ENCODE data around the gene SLC16A12. TPM values are rescaled to one million over a fixed set of nuclear protein-coding genes. Genes with fewer than 3 reads are reported as not detected.

Gene SLC16A12
- total and polyA plus RNA-seq, 11 donors: 1.7 to 6.6 (median 2.9) TPM

DNA sequence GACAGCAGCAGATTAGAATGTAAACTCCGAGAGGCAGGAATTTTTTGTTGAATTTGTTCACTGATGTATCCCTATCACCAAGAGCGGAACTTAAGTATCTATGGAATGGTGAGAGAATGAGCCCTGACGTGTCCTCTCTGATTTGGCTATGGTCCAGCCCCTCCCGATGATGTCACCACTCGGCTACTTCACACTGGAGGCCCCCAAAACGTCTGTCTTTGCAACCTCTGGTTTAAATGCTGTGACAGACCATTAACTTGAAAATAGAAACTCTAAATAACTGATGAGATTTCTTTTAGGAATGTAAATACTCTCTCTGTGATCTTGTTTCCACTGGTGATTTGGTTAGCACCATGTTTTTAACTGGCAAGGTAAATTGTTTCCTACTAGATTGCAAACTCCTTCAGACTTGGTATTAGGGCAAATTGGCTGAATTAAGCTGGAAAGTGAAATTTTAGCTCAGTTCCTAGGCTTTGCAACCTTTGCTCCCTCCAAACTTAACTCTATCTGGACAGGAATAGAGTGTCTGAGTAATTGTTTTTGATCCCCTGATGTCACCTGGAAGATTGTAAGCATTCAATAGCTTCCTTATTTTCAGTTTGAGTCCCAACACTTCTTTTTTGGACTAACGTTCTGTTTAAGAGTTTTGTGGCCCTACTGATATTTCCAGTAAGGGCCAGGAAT, 19.1 kb downstream of the SLC16A12 start:
- 15 to 20% (median 19%) methylated on average over 7 of the region's 7 CpGs for WGBS, 4 donors
- DNase-seq (peak; percentile 61 to 83 (median 77)), ATAC-seq (peak; percentile 34 to 75 (median 65))
- no peak for TF ChIP-seq POLR2A (IDR thresholded peaks at IDR 0.05)
- TF ChIP-seq, protein P1, sequence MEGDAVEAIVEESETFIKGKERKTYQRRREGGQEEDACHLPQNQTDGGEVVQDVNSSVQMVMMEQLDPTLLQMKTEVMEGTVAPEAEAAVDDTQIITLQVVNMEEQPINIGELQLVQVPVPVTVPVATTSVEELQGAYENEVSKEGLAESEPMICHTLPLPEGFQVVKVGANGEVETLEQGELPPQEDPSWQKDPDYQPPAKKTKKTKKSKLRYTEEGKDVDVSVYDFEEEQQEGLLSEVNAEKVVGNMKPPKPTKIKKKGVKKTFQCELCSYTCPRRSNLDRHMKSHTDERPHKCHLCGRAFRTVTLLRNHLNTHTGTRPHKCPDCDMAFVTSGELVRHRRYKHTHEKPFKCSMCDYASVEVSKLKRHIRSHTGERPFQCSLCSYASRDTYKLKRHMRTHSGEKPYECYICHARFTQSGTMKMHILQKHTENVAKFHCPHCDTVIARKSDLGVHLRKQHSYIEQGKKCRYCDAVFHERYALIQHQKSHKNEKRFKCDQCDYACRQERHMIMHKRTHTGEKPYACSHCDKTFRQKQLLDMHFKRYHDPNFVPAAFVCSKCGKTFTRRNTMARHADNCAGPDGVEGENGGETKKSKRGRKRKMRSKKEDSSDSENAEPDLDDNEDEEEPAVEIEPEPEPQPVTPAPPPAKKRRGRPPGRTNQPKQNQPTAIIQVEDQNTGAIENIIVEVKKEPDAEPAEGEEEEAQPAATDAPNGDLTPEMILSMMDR (IDR thresholded peaks at IDR 0.05): no peak
- intact Hi-C loops (cut with DNase I): loop anchor here in 5 of 10 donors (5.0 kb wide), 2 partner anchors 34 to 39 kb away; no protein-coding TSS in a partner anchor
- no peaks in the 10 kb centered on the region for H3K27me3 ChIP-seq
- peak overlapping the region in 8 of 12 donors; percentile 22 to 46 (median 32) for H3K4me3 ChIP-seq
- H3K4me1 ChIP-seq: peaks cover 2 to 61% (median 20%) of the 10 kb centered on the region in 12 donors
- H3K9me3 ChIP-seq: no peaks in the 10 kb centered on the region
- no peaks in the 10 kb centered on the region for H3K36me3 ChIP-seq
- H3K27ac ChIP-seq: peak overlapping the region; percentile 72 to 92 (median 82)

DNA sequence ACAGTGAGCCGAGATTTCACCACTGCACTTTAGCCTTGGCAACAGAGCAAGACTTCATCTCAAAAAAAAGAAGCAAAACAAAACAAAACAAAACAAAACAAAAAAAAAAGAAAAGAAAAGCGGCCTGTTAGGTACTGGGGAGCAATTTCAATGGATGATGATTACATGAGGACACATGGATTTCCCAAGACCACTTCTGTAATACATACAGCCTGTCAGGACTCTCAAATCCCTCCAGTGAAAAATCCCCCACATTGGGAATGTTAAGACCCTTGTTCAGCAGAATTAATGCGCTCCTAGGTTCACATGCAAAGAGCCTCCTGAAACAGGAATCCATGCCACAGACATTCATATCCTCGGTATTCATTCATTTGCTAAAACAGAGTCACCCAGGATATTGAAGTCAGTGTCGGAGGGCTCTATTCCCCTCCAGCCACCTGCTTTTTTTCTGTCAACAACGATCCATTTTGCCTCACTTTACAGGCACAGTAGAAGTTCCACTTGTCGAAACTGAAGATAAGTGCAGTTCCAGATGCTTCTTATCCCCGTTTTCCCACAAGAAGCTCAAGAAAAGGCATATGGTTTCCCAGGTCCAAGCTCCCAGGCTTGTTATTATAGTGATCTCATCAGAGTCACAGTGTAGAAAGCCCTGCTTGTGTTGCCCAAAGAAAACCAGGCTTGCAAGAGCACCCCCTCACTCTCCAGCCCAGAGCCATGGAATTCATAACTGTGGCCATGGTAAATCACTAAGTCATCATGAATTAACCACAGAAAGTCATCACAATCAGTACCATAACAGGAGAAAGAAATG, 20.2 kb downstream of the SLC16A12 start:
- no peaks in the 10 kb centered on the region for H3K27me3 ChIP-seq
- TF ChIP-seq, protein P1 (IDR thresholded peaks at IDR 0.05): no peak
- TF ChIP-seq POLR2A (IDR thresholded peaks at IDR 0.05): no peak
- peak in 4 of 5 donors; percentile 43 to 71 (median 56) for DNase-seq
- H3K27ac ChIP-seq: peak overlapping the region; percentile 72 to 92 (median 82)
- WGBS, 4 donors: 31 to 46% (median 35%) methylated on average over 8 of the region's 8 CpGs
- H3K9me3 ChIP-seq: peaks cover 0 to 7% (median 0%) of the 10 kb centered on the region in 12 donors
- intact Hi-C loops (cut with DNase I): loop anchor here in 5 of 10 donors (5.0 kb wide), 2 partner anchors 33 to 38 kb away; no protein-coding TSS in a partner anchor
- H3K4me3 ChIP-seq: peak overlapping the region in 8 of 12 donors; percentile 22 to 46 (median 32)
- H3K36me3 ChIP-seq: no peaks in the 10 kb centered on the region
- peak; percentile 76 to 91 (median 89) for ATAC-seq
- H3K4me1 ChIP-seq: peaks cover 0 to 51% (median 18%) of the 10 kb centered on the region in 12 donors

DNA sequence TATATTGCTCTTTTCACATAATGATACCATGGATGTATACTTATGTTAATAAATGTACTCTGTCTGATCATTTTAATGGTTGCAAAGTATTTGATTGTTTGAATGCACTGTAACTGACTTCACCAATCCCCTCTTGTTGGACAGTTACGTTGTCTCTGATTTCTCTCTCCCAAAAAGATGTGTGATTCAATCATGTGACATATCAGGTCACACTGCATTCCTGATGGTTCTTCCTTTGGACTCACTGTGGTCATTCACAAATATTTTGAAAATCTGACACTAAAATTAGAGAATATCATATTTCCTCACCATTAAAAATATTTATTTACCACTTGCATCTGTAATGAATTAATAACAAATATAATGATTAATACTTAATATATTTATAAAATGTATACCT, 22.2 kb downstream of the SLC16A12 start:
- Histone ChIP-seq H3K36me3 (no peaks in the 10 kb centered on the region), H3K4me1 (peaks cover 0 to 39% (median 16%) of the 10 kb centered on the region in 12 donors), H3K9me3 (peaks cover 0 to 11% (median 0%) of the 10 kb centered on the region in 12 donors), H3K27ac (no peak overlapping the region), H3K27me3 (no peaks in the 10 kb centered on the region), H3K4me3 (no peak overlapping the region)
- DNase-seq: no peak
- ATAC-seq: no peak
- WGBS, 4 donors: 70 to 93% (median 74%) methylated on average over 1 of the region's 1 CpG
- intact Hi-C loops (cut with DNase I): no loop called here
- TF ChIP-seq POLR2A (IDR thresholded peaks at IDR 0.05): no peak
- TF ChIP-seq, protein P1 (IDR thresholded peaks at IDR 0.05): no peak
